HCT116 (cell line): ENCODE measurements around the gene SLC34A3. TPM values are rescaled to one million over a fixed set of nuclear protein-coding genes. Genes with fewer than 3 reads are reported as not detected.

Experiments used
- ATAC-seq: fragments of 200-7000 bp; cut with Tn5 transposase; 2 replicates; pipeline ENCODE4 v1.9.1; 2020; ENCODE audit warnings: mild to moderate bottlenecking, moderate library complexity
- BruUV-seq: library from RNA; stranded (reverse); fragments of 400-500 nt; replicated peaks from 2 replicates; lab custom pipeline; 2021; lab: Mats Ljungman, UMichigan
- CTCF ChIA-PET: fragments of 300-600 bp; sonication (Branson Sonifier 250); formaldehyde crosslinking; loops from one replicate; lab custom pipeline; 2021; ENCODE audit warnings: antibody characterized with exemption; lab: Charles Lee
- POLR2A ChIA-PET: fragments of 300-600, 350-600 bp; sonication (Branson Sonifier 250); formaldehyde crosslinking; loops from one replicate; lab custom pipeline; 2021; ENCODE audit warnings: antibody characterized with exemption; lab: Charles Lee
- RAD21 ChIA-PET, 2 experiments: fragments of 300-600 bp; sonication (Branson Sonifier 250); formaldehyde crosslinking; loops; one replicate each; lab custom pipeline; 2023; ENCODE audit warnings: low total read pairs in 2 of 2; ENCODE audit not compliant: uncharacterized antibody in 2 of 2, unreplicated experiment in 2 of 2, low non-redundant PET in 1 of 2; lab: Charles Lee
- DNase-seq: peaks from one replicate; pipeline ENCODE4 v3.0.0-alpha.2; 2010; ENCODE audit warnings: low read depth, low spot score
- H2AFZ ChIP-seq: fragments of 200-600 bp; shearing (Covaris generic), sonication (generic); 2 replicates; pipeline ENCODE4 v1.6.1; 2017; ENCODE audit warnings: low read depth, mixed run types, mixed read lengths, antibody characterized with exemption, low read length; ENCODE audit not compliant: poor library complexity, severe bottlenecking
- H3K27ac ChIP-seq: 2 replicates; pipeline ENCODE4 v1.5.1; 2012; ENCODE audit warnings: low read depth, low read length
- H3K27me3 ChIP-seq: fragments of 200-600 bp; sonication (generic); 2 replicates; pipeline ENCODE4 v1.6.1; 2016; ENCODE audit warnings: mixed run types, low read length, mixed read lengths; ENCODE audit not compliant: insufficient read depth
- H3K36me3 ChIP-seq, 2 experiments: fragments of 200-500 bp in 1 of 2; fragments of 200-600 bp in 1 of 2; sonication (Bioruptor generic) in 1 of 2; sonication (generic) in 1 of 2; 2 replicates each; pipeline versions ENCODE4 v1.5.1 to v1.6.1; 2014 to 2016; ENCODE audit warnings: low read length in 2 of 2, inconsistent platforms in 1 of 2, mixed read lengths in 1 of 2, mixed run types in 1 of 2; ENCODE audit not compliant: insufficient read depth in 2 of 2, control insufficient read depth in 1 of 2
- H3K4me1 ChIP-seq, 2 experiments: fragments of 200-600 bp in 1 of 2; sonication (generic) in 1 of 2; 2 replicates each; pipeline versions ENCODE4 v1.5.1 to v1.6.1; 2012 to 2017; ENCODE audit warnings: low read length in 2 of 2, inconsistent platforms in 1 of 2, mild to moderate bottlenecking in 1 of 2, mixed read lengths in 1 of 2, mixed run types in 1 of 2, moderate library complexity in 1 of 2; ENCODE audit not compliant: insufficient read depth in 2 of 2, control insufficient read depth in 1 of 2
- H3K4me2 ChIP-seq: fragments of 200-600 bp; sonication (generic); 2 replicates; pipeline ENCODE4 v1.6.1; 2017; ENCODE audit warnings: mixed run types, low read length, mixed read lengths
- H3K4me3 ChIP-seq, 2 experiments: fragments of 200-600 bp in 1 of 2; sonication (generic) in 1 of 2; replicated peaks in 1 of 2; 2 replicates each; pipeline ENCODE4 v1.5.1; 2011 to 2016; ENCODE audit warnings: low read length in 2 of 2, control low read depth in 1 of 2, low read depth in 1 of 2, mild to moderate bottlenecking in 1 of 2, mixed read lengths in 1 of 2, mixed run types in 1 of 2
- H3K79me2 ChIP-seq: fragments of 200-600 bp; sonication (generic); 2 replicates; pipeline ENCODE4 v1.6.1; 2017; ENCODE audit warnings: mild to moderate bottlenecking, mixed run types, low read length, moderate library complexity, mixed read lengths; ENCODE audit not compliant: insufficient read depth
- H3K9ac ChIP-seq: fragments of 200-600 bp; sonication (generic); 2 replicates; pipeline ENCODE4 v1.6.1; 2016; ENCODE audit warnings: low read length, mixed read lengths
- H3K9me2 ChIP-seq: fragments of 200-600 bp; sonication (generic), shearing (Covaris generic); 2 replicates; pipeline ENCODE4 v1.6.1; 2017; ENCODE audit warnings: mixed run types, mild to moderate bottlenecking, moderate library complexity; ENCODE audit not compliant: insufficient read depth
- H3K9me3 ChIP-seq, 2 experiments: fragments of 200-500 bp in 1 of 2; fragments of 200-600 bp in 1 of 2; sonication (Bioruptor generic) in 1 of 2; sonication (generic) in 1 of 2; 2 replicates each; pipeline ENCODE4 v1.6.1; 2014 to 2017; ENCODE audit warnings: low read length in 2 of 2, mixed read lengths in 2 of 2, inconsistent platforms in 1 of 2, low read depth in 1 of 2, mild to moderate bottlenecking in 1 of 2, mixed run types in 1 of 2, moderate library complexity in 1 of 2; ENCODE audit not compliant: control insufficient read depth in 1 of 2, insufficient read depth in 1 of 2
- H4K20me1 ChIP-seq: fragments of 200-600 bp; sonication (generic), shearing (Covaris generic); 2 replicates; pipeline ENCODE4 v1.6.1; 2017; ENCODE audit warnings: mixed run types, mild to moderate bottlenecking, moderate library complexity; ENCODE audit not compliant: insufficient read depth
- POLR2A ChIP-seq: IDR thresholded peaks from 2 replicates; pipeline ENCODE4 v1.7.0; 2011; ENCODE audit warnings: borderline replicate concordance; ENCODE audit not compliant: insufficient read depth, insufficient read length; ENCODE audit errors: extremely low read depth
- RAD21 ChIP-seq: IDR thresholded peaks from 2 replicates; pipeline ENCODE4 v1.6.1; 2012; ENCODE audit warnings: low read depth, mild to moderate bottlenecking
- intact Hi-C: fragments of 100-400 bp; cut with micrococcal nuclease; formaldehyde crosslinking; loops from 2 replicates; pipeline ENCODE4 v1.10.0; 2022
- total RNA-seq: library from RNA; stranded (reverse); gene quantifications from one replicate; pipeline ENCODE4 v1.2.1, GENCODE V29; 2021; ENCODE audit not compliant: unreplicated experiment
- TF ChIP-seq, protein P1 (sequence below): IDR thresholded peaks from 2 replicates; pipeline ENCODE4 v1.6.1; 2012; ENCODE audit warnings: low read depth

SLC34A3 gene
- total RNA-seq, 1 experiment from 2014 or later = 0.15 TPM

DNA sequence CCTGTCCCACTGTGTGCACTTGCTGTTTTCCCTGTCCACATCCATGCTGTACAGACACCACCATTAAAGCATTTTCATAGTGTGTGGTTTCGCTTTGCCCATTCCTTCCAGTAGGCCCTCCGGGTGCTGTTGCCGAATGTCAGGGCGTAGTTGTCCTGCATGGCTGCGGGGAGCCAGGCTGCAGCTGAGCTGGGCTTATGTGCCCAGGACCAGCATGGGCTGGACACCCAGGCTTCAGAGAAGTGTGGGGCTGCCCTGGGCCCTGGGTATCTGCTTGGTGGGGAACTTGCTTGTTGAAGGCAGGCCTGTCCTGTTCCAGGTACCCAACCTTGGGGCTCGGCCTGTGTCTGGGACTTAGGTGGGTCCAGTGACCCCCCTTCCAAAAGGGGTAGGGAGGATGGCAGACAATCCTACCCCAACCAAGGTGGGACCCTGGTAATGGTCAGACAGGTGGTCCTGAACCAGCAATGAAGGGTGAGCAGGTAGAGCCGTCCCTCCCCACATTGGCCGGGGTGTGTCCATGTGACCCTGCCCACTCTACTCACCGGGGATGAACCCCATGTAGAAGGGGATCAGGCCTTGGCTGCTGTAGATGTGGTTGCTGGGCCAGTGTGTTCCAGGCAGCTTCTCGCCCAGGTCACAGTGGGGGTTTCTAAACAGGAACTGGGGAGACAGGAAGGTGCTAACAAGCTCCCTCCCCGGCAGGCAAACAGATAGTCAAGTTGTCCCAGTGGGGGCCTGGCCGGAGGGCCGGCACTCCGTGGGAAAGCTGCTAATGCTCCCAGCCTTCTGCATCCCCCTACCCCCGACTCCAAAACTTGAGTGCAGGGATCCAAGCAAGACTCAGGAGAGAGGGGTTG lies 13.2 kb downstream of the SLC34A3 start (continued):
- TF ChIP-seq, protein P1, sequence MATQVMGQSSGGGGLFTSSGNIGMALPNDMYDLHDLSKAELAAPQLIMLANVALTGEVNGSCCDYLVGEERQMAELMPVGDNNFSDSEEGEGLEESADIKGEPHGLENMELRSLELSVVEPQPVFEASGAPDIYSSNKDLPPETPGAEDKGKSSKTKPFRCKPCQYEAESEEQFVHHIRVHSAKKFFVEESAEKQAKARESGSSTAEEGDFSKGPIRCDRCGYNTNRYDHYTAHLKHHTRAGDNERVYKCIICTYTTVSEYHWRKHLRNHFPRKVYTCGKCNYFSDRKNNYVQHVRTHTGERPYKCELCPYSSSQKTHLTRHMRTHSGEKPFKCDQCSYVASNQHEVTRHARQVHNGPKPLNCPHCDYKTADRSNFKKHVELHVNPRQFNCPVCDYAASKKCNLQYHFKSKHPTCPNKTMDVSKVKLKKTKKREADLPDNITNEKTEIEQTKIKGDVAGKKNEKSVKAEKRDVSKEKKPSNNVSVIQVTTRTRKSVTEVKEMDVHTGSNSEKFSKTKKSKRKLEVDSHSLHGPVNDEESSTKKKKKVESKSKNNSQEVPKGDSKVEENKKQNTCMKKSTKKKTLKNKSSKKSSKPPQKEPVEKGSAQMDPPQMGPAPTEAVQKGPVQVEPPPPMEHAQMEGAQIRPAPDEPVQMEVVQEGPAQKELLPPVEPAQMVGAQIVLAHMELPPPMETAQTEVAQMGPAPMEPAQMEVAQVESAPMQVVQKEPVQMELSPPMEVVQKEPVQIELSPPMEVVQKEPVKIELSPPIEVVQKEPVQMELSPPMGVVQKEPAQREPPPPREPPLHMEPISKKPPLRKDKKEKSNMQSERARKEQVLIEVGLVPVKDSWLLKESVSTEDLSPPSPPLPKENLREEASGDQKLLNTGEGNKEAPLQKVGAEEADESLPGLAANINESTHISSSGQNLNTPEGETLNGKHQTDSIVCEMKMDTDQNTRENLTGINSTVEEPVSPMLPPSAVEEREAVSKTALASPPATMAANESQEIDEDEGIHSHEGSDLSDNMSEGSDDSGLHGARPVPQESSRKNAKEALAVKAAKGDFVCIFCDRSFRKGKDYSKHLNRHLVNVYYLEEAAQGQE = no peak
- TF ChIP-seq, all 23 proteins: peak for 3

DNA sequence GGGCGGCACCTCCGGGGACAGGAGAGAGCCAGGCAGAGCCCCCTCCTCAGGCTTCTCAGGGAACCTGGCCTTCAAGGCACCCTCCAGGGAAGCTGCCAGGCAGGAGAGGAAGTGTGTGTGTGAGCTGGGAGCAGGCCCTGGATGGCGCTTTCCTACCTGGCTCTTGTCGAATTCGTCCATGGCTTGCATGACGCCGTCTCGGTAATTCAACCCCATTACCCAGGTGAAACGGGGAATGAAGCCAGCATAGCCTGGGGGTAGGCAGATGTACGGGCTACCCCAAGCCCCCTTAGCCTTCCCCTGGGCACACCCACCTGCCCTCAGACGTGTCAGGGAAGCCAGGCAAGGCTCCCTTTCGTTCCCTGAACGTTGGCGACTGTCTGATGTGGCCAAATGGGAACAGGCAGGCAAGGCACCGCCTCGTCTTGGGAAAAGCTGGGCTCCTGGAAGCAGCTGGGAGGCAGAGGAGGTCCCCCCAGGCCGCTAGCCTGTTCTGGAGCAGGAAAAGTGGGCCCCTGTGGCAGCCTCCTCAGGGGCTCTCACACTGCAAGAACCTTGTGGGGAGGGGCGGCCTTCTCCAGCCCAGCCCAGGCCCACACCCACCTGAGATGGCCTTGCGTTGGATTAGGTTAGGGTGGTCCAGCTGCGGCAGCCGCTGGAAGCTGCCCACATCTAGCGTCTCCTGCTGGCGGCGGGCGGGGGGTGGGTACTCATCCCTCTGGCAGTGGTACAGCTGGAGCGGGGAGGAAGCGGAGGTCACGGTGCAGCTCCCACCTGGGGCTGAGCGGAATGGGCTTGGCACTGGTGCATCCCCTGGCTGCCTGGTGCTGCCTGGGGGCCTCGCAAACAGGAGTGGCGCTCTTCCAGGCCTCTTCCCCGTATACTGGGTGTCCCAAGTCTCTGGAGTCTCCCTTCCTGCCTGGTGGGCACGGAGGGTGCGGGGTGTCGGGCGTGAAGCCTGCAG lies 14.1 kb downstream of the SLC34A3 start:
- H3K9ac ChIP-seq = no peak overlapping the region

More for the DNA sequence above, 14.1 kb downstream of the SLC34A3 start:
- ChIA-PET RAD21 (no interaction called here), CTCF (interaction anchor here (2.4 kb wide), 1 partner anchor 8 kb away, joined by 7 read pairs; no protein-coding TSS in a partner anchor), POLR2A (interaction anchor here (1.1 to 1.7 kb wide), 3 partner anchors 9 to 177 kb away, joined by 3 to 5 read pairs (median 4); partner anchors contain the start of gene SSNA1)
- Histone ChIP-seq H3K9me3 (no peaks in the 10 kb centered on the region), H3K27me3 (no peaks in the 10 kb centered on the region), H4K20me1 (peaks cover 21% of the 10 kb centered on the region; the same call in 1 of the 2 replicates), H3K36me3 (peaks cover 11 to 21% of the 10 kb centered on the region in 2 experiments), H3K4me1 (peaks cover 8 to 24% of the 10 kb centered on the region in 2 experiments), H3K27ac (peak overlapping the region; percentile 19; the same call in 1 of the 2 replicates), H3K9me2 (no peaks in the 10 kb centered on the region), H2AFZ (no peak overlapping the region), H3K4me2 (no peak overlapping the region), H3K79me2 (peaks cover 26% of the 10 kb centered on the region), H3K4me3 (no peak overlapping the region)
- TF ChIP-seq POLR2A (peak; percentile 0), RAD21 (no peak)
- ATAC-seq = no peak
- BruUV-seq = no TSS peak
- intact Hi-C loops = no loop called here
- DNase-seq = no peak
